ENCODE measurements around the gene LDLRAD4. TPM values are rescaled to one million over a fixed set of nuclear protein-coding genes. Genes with fewer than 3 reads are reported as not detected.

LDLRAD4 gene
- polyA plus RNA-seq, 1 experiment = not detected

DNA sequence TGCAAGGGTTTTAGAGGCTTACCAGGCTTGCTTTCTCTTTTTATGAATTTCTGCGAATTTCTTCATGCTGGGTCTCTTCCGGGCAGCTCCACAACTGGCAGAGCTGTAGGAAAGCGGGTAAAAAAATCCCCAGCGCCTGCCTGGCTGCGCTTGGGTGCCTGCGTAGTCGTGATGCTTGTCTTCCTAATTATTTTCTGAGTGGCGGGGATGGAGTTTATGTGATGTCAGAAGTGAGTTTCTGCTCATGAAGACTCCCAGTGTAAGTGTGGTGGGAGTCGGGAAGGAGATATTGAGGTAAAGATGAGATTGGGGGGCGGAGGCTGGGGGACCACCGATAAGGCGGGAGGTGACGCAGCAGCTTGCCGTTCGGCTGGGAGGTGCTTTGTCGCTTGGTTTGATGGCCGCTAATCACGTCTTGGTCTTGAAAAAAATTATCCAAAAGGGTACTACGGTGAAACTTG, 229.8 kb downstream of the LDLRAD4 start:
- no peaks in the 10 kb centered on the region for H3K9me3 ChIP-seq (ENCODE audit: control insufficient read depth, insufficient read depth, low read length)
- ChIA-PET POLR2A (no interaction called here), CTCF (no interaction called here)
- no peak overlapping the region for H3K27ac ChIP-seq (ENCODE audit: low read depth, low read length)
- no peak overlapping the region for H3K4me3 ChIP-seq (ENCODE audit: low read depth, low read length)
- peaks cover 3% of the 10 kb centered on the region for H3K27me3 ChIP-seq (ENCODE audit: control insufficient read depth, insufficient read depth, low read length)
- no peak for DNase-seq (ENCODE audit: low read depth, low spot score)
- TF ChIP-seq, protein P1, sequence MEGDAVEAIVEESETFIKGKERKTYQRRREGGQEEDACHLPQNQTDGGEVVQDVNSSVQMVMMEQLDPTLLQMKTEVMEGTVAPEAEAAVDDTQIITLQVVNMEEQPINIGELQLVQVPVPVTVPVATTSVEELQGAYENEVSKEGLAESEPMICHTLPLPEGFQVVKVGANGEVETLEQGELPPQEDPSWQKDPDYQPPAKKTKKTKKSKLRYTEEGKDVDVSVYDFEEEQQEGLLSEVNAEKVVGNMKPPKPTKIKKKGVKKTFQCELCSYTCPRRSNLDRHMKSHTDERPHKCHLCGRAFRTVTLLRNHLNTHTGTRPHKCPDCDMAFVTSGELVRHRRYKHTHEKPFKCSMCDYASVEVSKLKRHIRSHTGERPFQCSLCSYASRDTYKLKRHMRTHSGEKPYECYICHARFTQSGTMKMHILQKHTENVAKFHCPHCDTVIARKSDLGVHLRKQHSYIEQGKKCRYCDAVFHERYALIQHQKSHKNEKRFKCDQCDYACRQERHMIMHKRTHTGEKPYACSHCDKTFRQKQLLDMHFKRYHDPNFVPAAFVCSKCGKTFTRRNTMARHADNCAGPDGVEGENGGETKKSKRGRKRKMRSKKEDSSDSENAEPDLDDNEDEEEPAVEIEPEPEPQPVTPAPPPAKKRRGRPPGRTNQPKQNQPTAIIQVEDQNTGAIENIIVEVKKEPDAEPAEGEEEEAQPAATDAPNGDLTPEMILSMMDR (IDR thresholded peaks at IDR 0.05; ENCODE audit: low read depth, low read length) = no peak

GRCh38 chr18:13449651-13450050, 231.1 kb downstream of the LDLRAD4 start:
- H3K27ac ChIP-seq (ENCODE audit: low read depth, low read length) = no peak overlapping the region
- TF ChIP-seq, protein P1 (IDR thresholded peaks at IDR 0.05; ENCODE audit: low read depth, low read length) = no peak
- ChIA-PET POLR2A (no interaction called here), CTCF (no interaction called here)
- H3K4me3 ChIP-seq (ENCODE audit: low read depth, low read length) = no peak overlapping the region
- H3K9me3 ChIP-seq (ENCODE audit: control insufficient read depth, insufficient read depth, low read length) = no peaks in the 10 kb centered on the region
- no peak for DNase-seq (ENCODE audit: low read depth, low spot score)
- H3K27me3 ChIP-seq (ENCODE audit: control insufficient read depth, insufficient read depth, low read length) = peaks cover 3% of the 10 kb centered on the region

DNA sequence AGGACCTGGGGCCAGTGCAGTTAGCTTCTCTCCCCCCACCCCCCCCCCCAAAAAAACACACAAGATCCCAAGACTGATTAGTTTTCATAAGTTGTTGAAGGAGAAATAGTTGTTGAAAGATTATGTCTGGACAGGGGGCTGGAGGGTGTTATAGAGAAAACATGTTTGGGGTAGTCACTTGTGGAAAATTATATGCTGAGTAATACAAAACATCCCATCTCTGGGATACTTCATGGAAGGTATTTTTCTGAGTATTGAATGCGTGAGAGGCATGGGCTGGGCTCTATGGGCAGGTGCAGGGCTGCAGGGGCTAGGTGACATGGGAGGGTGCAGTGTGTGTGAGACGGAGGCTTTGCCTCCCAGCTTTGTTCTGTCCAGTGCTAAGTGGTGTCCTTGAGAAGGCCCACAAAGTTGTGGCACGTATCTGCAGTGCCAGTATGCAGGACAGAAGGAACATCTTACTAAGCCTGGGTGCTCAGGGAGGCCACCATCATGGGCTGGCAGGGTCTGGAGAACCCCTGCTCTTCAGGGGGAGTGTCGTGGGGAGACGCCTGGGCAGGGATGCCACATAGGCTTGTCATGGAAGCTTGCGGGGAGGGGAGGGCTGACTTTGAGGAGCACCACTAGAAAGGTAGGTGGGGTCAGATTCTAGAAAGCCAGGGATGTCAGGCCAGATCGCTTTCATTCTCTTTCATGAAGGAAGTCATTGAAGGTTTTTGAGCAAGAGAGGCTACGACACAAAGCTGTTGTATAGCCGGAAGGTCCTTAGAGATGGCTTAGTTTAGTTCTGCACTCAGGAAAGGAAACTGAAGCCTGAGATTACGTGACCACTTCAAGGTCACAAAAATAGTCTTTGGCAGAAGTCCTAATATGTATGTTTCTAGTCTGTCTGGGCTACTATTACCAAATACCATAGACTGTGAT, 232.0 kb downstream of the LDLRAD4 start:
- no peak for DNase-seq (ENCODE audit: low read depth, low spot score)
- ChIA-PET POLR2A (no interaction called here), CTCF (no interaction called here)
- H3K27me3 ChIP-seq (ENCODE audit: control insufficient read depth, insufficient read depth, low read length) = peaks cover 3% of the 10 kb centered on the region
- TF ChIP-seq, protein P1 (IDR thresholded peaks at IDR 0.05; ENCODE audit: low read depth, low read length) = no peak
- H3K9me3 ChIP-seq (ENCODE audit: control insufficient read depth, insufficient read depth, low read length) = no peaks in the 10 kb centered on the region
- H3K27ac ChIP-seq (ENCODE audit: low read depth, low read length) = no peak overlapping the region
- no peak overlapping the region for H3K4me3 ChIP-seq (ENCODE audit: low read depth, low read length)

GRCh38 chr18:13451213-13451540, 232.6 kb downstream of the LDLRAD4 start:
- H3K9me3 ChIP-seq (ENCODE audit: control insufficient read depth, insufficient read depth, low read length) = no peaks in the 10 kb centered on the region

More at GRCh38 chr18:13451213-13451540, 232.6 kb downstream of the LDLRAD4 start:
- CTCF ChIA-PET = no interaction called here
- POLR2A ChIA-PET = no interaction called here
- TF ChIP-seq, protein P1 (IDR thresholded peaks at IDR 0.05; ENCODE audit: low read depth, low read length) = no peak
- Histone ChIP-seq H3K27ac (ENCODE audit: low read depth, low read length) (no peak overlapping the region), H3K4me3 (ENCODE audit: low read depth, low read length) (no peak overlapping the region), H3K27me3 (ENCODE audit: control insufficient read depth, insufficient read depth, low read length) (peaks cover 3% of the 10 kb centered on the region)
- no peak for DNase-seq (ENCODE audit: low read depth, low spot score)
